CD4-positive, alpha-beta memory T cell (primary cell): Measurements from ENCODE around the gene ABHD12B. TPM values are rescaled to one million over a fixed set of nuclear protein-coding genes. Genes with fewer than 3 reads are reported as not detected.

ENCODE experiments used
- CTCF ChIA-PET: fragments of 350-600 bp; sonication (Branson Sonifier 250); formaldehyde crosslinking; loops from one replicate; lab custom pipeline; 2021; ENCODE audit warnings: inconsistent platforms; ENCODE audit not compliant: partially characterized antibody; lab: Charles Lee
- POLR2A ChIA-PET: fragments of 350-600 bp; sonication (Branson Sonifier 250); formaldehyde crosslinking; loops from one replicate; lab custom pipeline; 2021; ENCODE audit not compliant: partially characterized antibody; lab: Charles Lee
- DNase-seq, 5 donors: peaks; one replicate each; pipeline versions ENCODE4 v3.0.0 to v3.0.0-alpha.2; 2020 to 2022; ENCODE audit warnings: mixed read lengths in 1 of 5
- H3K27ac ChIP-seq: one replicate; pipeline ENCODE4 v1.7.0; 2013; ENCODE audit warnings: low read depth, low read length
- H3K27me3 ChIP-seq: 2 replicates; pipeline ENCODE4 v1.7.0; 2013; ENCODE audit warnings: mild to moderate bottlenecking, low read length, moderate library complexity; ENCODE audit not compliant: insufficient read depth
- H3K36me3 ChIP-seq: 2 replicates; pipeline ENCODE4 v1.7.0; 2013; ENCODE audit warnings: mild to moderate bottlenecking, low read length, moderate library complexity; ENCODE audit not compliant: insufficient read depth
- H3K4me1 ChIP-seq: 2 replicates; pipeline ENCODE4 v1.7.0; 2013; ENCODE audit warnings: mild to moderate bottlenecking, low read length, moderate library complexity; ENCODE audit not compliant: insufficient read depth
- H3K4me3 ChIP-seq, 2 donors: one replicate each; pipeline ENCODE4 v1.7.0; 2013; ENCODE audit warnings: low read length in 2 of 2, mild to moderate bottlenecking in 1 of 2
- H3K9me3 ChIP-seq, 2 donors: one replicate each; pipeline ENCODE4 v1.7.0; 2013; ENCODE audit warnings: low read length in 2 of 2, control low read depth in 1 of 2; ENCODE audit not compliant: control insufficient read depth in 1 of 2
- H3K27ac Mint-ChIP-seq, 7 donors: one replicate each; pipeline ENCODE4 v1.8.0; 2020 to 2021; ENCODE audit warnings: mixed read lengths in 7 of 7, mild to moderate bottlenecking in 6 of 7, inconsistent platforms in 3 of 7, moderate library complexity in 3 of 7
- H3K27me3 Mint-ChIP-seq, 2 donors: one replicate each; pipeline ENCODE4 v1.8.0; 2020 to 2021; ENCODE audit warnings: mixed read lengths in 2 of 2
- H3K36me3 Mint-ChIP-seq, 2 donors: one replicate each; pipeline ENCODE4 v1.8.0; 2020 to 2021; ENCODE audit warnings: mixed read lengths in 2 of 2, inconsistent platforms in 1 of 2, mild to moderate bottlenecking in 1 of 2
- H3K4me1 Mint-ChIP-seq, 4 donors: one replicate each; pipeline ENCODE4 v1.8.0; 2020 to 2021; ENCODE audit warnings: mixed read lengths in 4 of 4, mild to moderate bottlenecking in 1 of 4
- H3K4me3 Mint-ChIP-seq, 8 donors: one replicate each; pipeline ENCODE4 v1.8.0; 2020 to 2021; ENCODE audit warnings: mixed read lengths in 8 of 8, mild to moderate bottlenecking in 7 of 8, moderate library complexity in 6 of 8, inconsistent platforms in 3 of 8
- H3K9me3 Mint-ChIP-seq, 8 donors: one replicate each; pipeline ENCODE4 v1.8.0; 2020 to 2021; ENCODE audit warnings: mixed read lengths in 8 of 8, mild to moderate bottlenecking in 5 of 8, inconsistent platforms in 3 of 8, moderate library complexity in 1 of 8
- intact Hi-C: fragments of 100-400 bp; cut with micrococcal nuclease; formaldehyde crosslinking; loops from one replicate; pipeline ENCODE4 v1.15.1; 2023
- polyA plus RNA-seq, 2 donors: library from polyadenylated mRNA; unstranded; fragments of 300-500 nt; fragmentation: Illumina TruSeq; gene quantifications; one replicate each; pipeline ENCODE4 v1.2.3, GENCODE V29; 2021
- total RNA-seq, 2 experiments: library from RNA; stranded (reverse); gene quantifications; one replicate each; pipeline ENCODE4 v1.2.3, GENCODE V29; 2021

ABHD12B gene
- total and polyA plus RNA-seq, 4 experiments from 2014 or later, result not detected

- Mint-ChIP-seq H3K4me1 (no peaks in the 10 kb centered on the region), H3K4me3 (no peak overlapping the region), H3K36me3 (no peaks in the 10 kb centered on the region), H3K9me3 (no peaks in the 10 kb centered on the region), H3K27ac (no peak overlapping the region), H3K27me3 (peaks cover 12 to 13% of the 10 kb centered on the region in 2 donors)
- Histone ChIP-seq H3K27me3 (no peaks in the 10 kb centered on the region), H3K36me3 (no peaks in the 10 kb centered on the region), H3K4me3 (no peak overlapping the region), H3K4me1 (no peaks in the 10 kb centered on the region), H3K27ac (no peak overlapping the region), H3K9me3 (no peaks in the 10 kb centered on the region)
- no peak for DNase-seq
- CTCF ChIA-PET, result no interaction called here
- POLR2A ChIA-PET, result no interaction called here
- intact Hi-C loops, result no loop called here
Observed at GRCh38 chr14:50932156-50932555, 60.3 kb downstream of the ABHD12B start.

GRCh38 chr14:50932592-50933495, 61.0 kb downstream of the ABHD12B start:
- POLR2A ChIA-PET, result no interaction called here
- no peak for DNase-seq
- H3K27me3 Mint-ChIP-seq, result peaks cover 12 to 17% of the 10 kb centered on the region in 2 donors
- no peaks in the 10 kb centered on the region for H3K4me1 ChIP-seq
- no peak overlapping the region for H3K27ac Mint-ChIP-seq
- H3K4me1 Mint-ChIP-seq, result no peaks in the 10 kb centered on the region
- H3K27me3 ChIP-seq, result no peaks in the 10 kb centered on the region
- CTCF ChIA-PET, result no interaction called here
- no peaks in the 10 kb centered on the region for H3K36me3 Mint-ChIP-seq
- no peak overlapping the region for H3K4me3 Mint-ChIP-seq
- H3K27ac ChIP-seq, result no peak overlapping the region
- H3K9me3 Mint-ChIP-seq, result no peaks in the 10 kb centered on the region
- no peaks in the 10 kb centered on the region for H3K36me3 ChIP-seq
- H3K4me3 ChIP-seq, result no peak overlapping the region
- intact Hi-C loops, result no loop called here
- H3K9me3 ChIP-seq, result no peaks in the 10 kb centered on the region

- intact Hi-C loops, result no loop called here
- Histone ChIP-seq H3K36me3 (no peaks in the 10 kb centered on the region), H3K27ac (no peak overlapping the region), H3K9me3 (no peaks in the 10 kb centered on the region), H3K4me1 (no peaks in the 10 kb centered on the region), H3K4me3 (no peak overlapping the region), H3K27me3 (no peaks in the 10 kb centered on the region)
- no peak for DNase-seq
- H3K4me3 Mint-ChIP-seq, result no peak overlapping the region
- no peak overlapping the region for H3K27ac Mint-ChIP-seq
- H3K9me3 Mint-ChIP-seq, result no peaks in the 10 kb centered on the region
- H3K36me3 Mint-ChIP-seq, result no peaks in the 10 kb centered on the region
- H3K27me3 Mint-ChIP-seq, result peaks cover 10 to 20% of the 10 kb centered on the region in 2 donors
- CTCF ChIA-PET, result no interaction called here
- no peaks in the 10 kb centered on the region for H3K4me1 Mint-ChIP-seq
- POLR2A ChIA-PET, result no interaction called here
Observed at GRCh38 chr14:50935126-50936015, 63.5 kb downstream of the ABHD12B start.

- POLR2A ChIA-PET, result no interaction called here
- Mint-ChIP-seq H3K9me3 (no peaks in the 10 kb centered on the region), H3K36me3 (no peaks in the 10 kb centered on the region), H3K4me3 (no peak overlapping the region), H3K4me1 (no peaks in the 10 kb centered on the region), H3K27ac (no peak overlapping the region), H3K27me3 (peaks cover 13 to 23% of the 10 kb centered on the region in 2 donors)
- Histone ChIP-seq H3K27ac (no peak overlapping the region), H3K4me3 (no peak overlapping the region), H3K27me3 (no peaks in the 10 kb centered on the region), H3K9me3 (no peaks in the 10 kb centered on the region), H3K4me1 (no peaks in the 10 kb centered on the region), H3K36me3 (no peaks in the 10 kb centered on the region)
- DNase-seq, result no peak
- CTCF ChIA-PET, result no interaction called here
- intact Hi-C loops, result no loop called here
Observed at GRCh38 chr14:50936016-50936340, 64.1 kb downstream of the ABHD12B start.

GRCh38 chr14:50936882-50937281, 65.0 kb downstream of the ABHD12B start:
- no peak overlapping the region for H3K4me3 Mint-ChIP-seq
- no peaks in the 10 kb centered on the region for H3K4me1 Mint-ChIP-seq
- Histone ChIP-seq H3K36me3 (no peaks in the 10 kb centered on the region), H3K4me3 (no peak overlapping the region), H3K9me3 (no peaks in the 10 kb centered on the region), H3K27ac (no peak overlapping the region), H3K27me3 (peaks cover 4% of the 10 kb centered on the region), H3K4me1 (no peaks in the 10 kb centered on the region)
- peaks cover 0 to 2% (median 0%) of the 10 kb centered on the region in 8 donors for H3K9me3 Mint-ChIP-seq
- H3K27ac Mint-ChIP-seq, result no peak overlapping the region
- POLR2A ChIA-PET, result no interaction called here
- peaks cover 20 to 25% of the 10 kb centered on the region in 2 donors for H3K27me3 Mint-ChIP-seq
- intact Hi-C loops, result no loop called here
- no peaks in the 10 kb centered on the region for H3K36me3 Mint-ChIP-seq
- no peak for DNase-seq
- CTCF ChIA-PET, result no interaction called here

GRCh38 chr14:50937325-50937724, 65.5 kb downstream of the ABHD12B start:
- peaks cover 4% of the 10 kb centered on the region for H3K27me3 ChIP-seq
- ChIA-PET CTCF (no interaction called here), POLR2A (no interaction called here)
- no peak overlapping the region for H3K4me3 Mint-ChIP-seq
- H3K9me3 ChIP-seq, result no peaks in the 10 kb centered on the region
- H3K27ac ChIP-seq, result no peak overlapping the region
- no peaks in the 10 kb centered on the region for H3K4me1 ChIP-seq
- no peak overlapping the region for H3K4me3 ChIP-seq
- intact Hi-C loops, result no loop called here
- H3K36me3 ChIP-seq, result no peaks in the 10 kb centered on the region
- no peaks in the 10 kb centered on the region for H3K36me3 Mint-ChIP-seq
- H3K27me3 Mint-ChIP-seq, result peaks cover 17 to 26% of the 10 kb centered on the region in 2 donors
- no peaks in the 10 kb centered on the region for H3K4me1 Mint-ChIP-seq
- peaks cover 0 to 2% (median 0%) of the 10 kb centered on the region in 8 donors for H3K9me3 Mint-ChIP-seq
- no peak overlapping the region for H3K27ac Mint-ChIP-seq
- no peak for DNase-seq

- ChIA-PET CTCF (no interaction called here), POLR2A (no interaction called here)
- Histone ChIP-seq H3K4me3 (no peak overlapping the region), H3K27me3 (peaks cover 4% of the 10 kb centered on the region), H3K36me3 (no peaks in the 10 kb centered on the region), H3K9me3 (no peaks in the 10 kb centered on the region), H3K4me1 (no peaks in the 10 kb centered on the region), H3K27ac (no peak overlapping the region)
- DNase-seq, result no peak
- no peak overlapping the region for H3K27ac Mint-ChIP-seq
- H3K36me3 Mint-ChIP-seq, result no peaks in the 10 kb centered on the region
- peaks cover 0 to 2% (median 0%) of the 10 kb centered on the region in 8 donors for H3K9me3 Mint-ChIP-seq
- no peaks in the 10 kb centered on the region for H3K4me1 Mint-ChIP-seq
- H3K4me3 Mint-ChIP-seq, result no peak overlapping the region
- peaks cover 15 to 26% of the 10 kb centered on the region in 2 donors for H3K27me3 Mint-ChIP-seq
- intact Hi-C loops, result no loop called here
Observed at GRCh38 chr14:50937800-50938199, 65.9 kb downstream of the ABHD12B start.
